ENCODE data around the gene EEFSEC.

- TF ChIP-seq CTCF (IDR thresholded peaks at IDR 0.05) (no peak), POLR2AphosphoS5 (IDR thresholded peaks at IDR 0.05; ENCODE audit: insufficient read depth in 1 of 2, low read depth in 1 of 2) (no peak), POLR2A (IDR thresholded peaks at IDR 0.05) (no peak)
Measured at GRCh38 chr3:128379367-128380160, 226.3 kb downstream of the EEFSEC start.
